ENCODE measurements around the gene STRA6. TPM values are rescaled to one million over a fixed set of nuclear protein-coding genes. Genes with fewer than 3 reads are reported as not detected.

STRA6 gene
- total RNA-seq, 2 donors from 2014 or later, result not detected

- Mint-ChIP-seq H3K4me1 (no peaks in the 10 kb centered on the region), H3K9me3 (no peaks in the 10 kb centered on the region), H3K36me3 (ENCODE audit: low read depth) (no peaks in the 10 kb centered on the region), H3K27me3 (peaks cover 34% of the 10 kb centered on the region), H3K27ac (no peak overlapping the region), H3K4me3 (no peak overlapping the region)
- no peak for ATAC-seq (replicated peaks)
These were observed 14.4 kb upstream of the STRA6 start for GRCh38 chr15:74216949-74217348.

GRCh38 chr15:74215958-74216357, 13.4 kb upstream of the STRA6 start:
- no peak overlapping the region for H3K4me3 Mint-ChIP-seq
- no peaks in the 10 kb centered on the region for H3K9me3 Mint-ChIP-seq

GRCh38 chr15:74214324-74215021, 11.9 kb upstream of the STRA6 start:
- Mint-ChIP-seq H3K27me3 (peaks cover 21% of the 10 kb centered on the region), H3K9me3 (no peaks in the 10 kb centered on the region), H3K4me1 (no peaks in the 10 kb centered on the region), H3K27ac (no peak overlapping the region), H3K36me3 (ENCODE audit: low read depth) (no peaks in the 10 kb centered on the region), H3K4me3 (no peak overlapping the region)
- no peak for ATAC-seq (replicated peaks)

More at GRCh38 chr15:74215958-74216357, 13.4 kb upstream of the STRA6 start:
- no peaks in the 10 kb centered on the region for H3K36me3 Mint-ChIP-seq (ENCODE audit: low read depth)
- no peaks in the 10 kb centered on the region for H3K4me1 Mint-ChIP-seq
- peaks cover 31% of the 10 kb centered on the region for H3K27me3 Mint-ChIP-seq
- ATAC-seq (replicated peaks), result no peak
- H3K27ac Mint-ChIP-seq, result no peak overlapping the region

- Mint-ChIP-seq H3K27me3 (peaks cover 20% of the 10 kb centered on the region), H3K4me3 (no peak overlapping the region), H3K4me1 (no peaks in the 10 kb centered on the region), H3K36me3 (ENCODE audit: low read depth) (no peaks in the 10 kb centered on the region), H3K27ac (no peak overlapping the region), H3K9me3 (no peaks in the 10 kb centered on the region)
- no peak for ATAC-seq (replicated peaks)
These were observed 11.3 kb upstream of the STRA6 start for GRCh38 chr15:74213858-74214284.

- ATAC-seq (replicated peaks), result no peak
- Mint-ChIP-seq H3K27me3 (peaks cover 25% of the 10 kb centered on the region), H3K9me3 (no peaks in the 10 kb centered on the region)
These were observed 9.9 kb upstream of the STRA6 start for GRCh38 chr15:74212494-74212893.

GRCh38 chr15:74211656-74212055, 9.1 kb upstream of the STRA6 start:
- no peaks in the 10 kb centered on the region for H3K36me3 Mint-ChIP-seq (ENCODE audit: low read depth)
- H3K27me3 Mint-ChIP-seq, result peaks cover 24% of the 10 kb centered on the region
- no peak for ATAC-seq (replicated peaks)
- no peaks in the 10 kb centered on the region for H3K4me1 Mint-ChIP-seq
- no peaks in the 10 kb centered on the region for H3K9me3 Mint-ChIP-seq
- H3K27ac Mint-ChIP-seq, result no peak overlapping the region
- no peak overlapping the region for H3K4me3 Mint-ChIP-seq

More at GRCh38 chr15:74212494-74212893, 9.9 kb upstream of the STRA6 start:
- Mint-ChIP-seq H3K27ac (no peak overlapping the region), H3K36me3 (ENCODE audit: low read depth) (no peaks in the 10 kb centered on the region), H3K4me3 (no peak overlapping the region), H3K4me1 (no peaks in the 10 kb centered on the region)

- Mint-ChIP-seq H3K4me1 (no peaks in the 10 kb centered on the region), H3K27me3 (peaks cover 24% of the 10 kb centered on the region), H3K4me3 (no peak overlapping the region), H3K9me3 (no peaks in the 10 kb centered on the region), H3K36me3 (ENCODE audit: low read depth) (no peaks in the 10 kb centered on the region), H3K27ac (no peak overlapping the region)
- ATAC-seq (replicated peaks), result no peak
These were observed 8.1 kb upstream of the STRA6 start for GRCh38 chr15:74210729-74211128.

GRCh38 chr15:74209997-74210671, 7.5 kb upstream of the STRA6 start:
- no peak overlapping the region for H3K27ac Mint-ChIP-seq
- no peak for ATAC-seq (replicated peaks)
- no peaks in the 10 kb centered on the region for H3K4me1 Mint-ChIP-seq
- peaks cover 23% of the 10 kb centered on the region for H3K27me3 Mint-ChIP-seq
- H3K9me3 Mint-ChIP-seq, result no peaks in the 10 kb centered on the region
- no peak overlapping the region for H3K4me3 Mint-ChIP-seq
- H3K36me3 Mint-ChIP-seq (ENCODE audit: low read depth), result no peaks in the 10 kb centered on the region

- H3K4me3 Mint-ChIP-seq, result no peak overlapping the region
- no peak for ATAC-seq (replicated peaks)
- no peaks in the 10 kb centered on the region for H3K9me3 Mint-ChIP-seq
- peaks cover 21% of the 10 kb centered on the region for H3K27me3 Mint-ChIP-seq
- H3K4me1 Mint-ChIP-seq, result no peaks in the 10 kb centered on the region
- no peak overlapping the region for H3K27ac Mint-ChIP-seq
- no peaks in the 10 kb centered on the region for H3K36me3 Mint-ChIP-seq (ENCODE audit: low read depth)
These were observed 7.0 kb upstream of the STRA6 start for GRCh38 chr15:74209560-74209958.

GRCh38 chr15:74208901-74209559, 6.4 kb upstream of the STRA6 start:
- ATAC-seq (replicated peaks), result no peak
- Mint-ChIP-seq H3K4me1 (no peaks in the 10 kb centered on the region), H3K27ac (no peak overlapping the region)

GRCh38 chr15:74208496-74208895, 5.9 kb upstream of the STRA6 start:
- Mint-ChIP-seq H3K36me3 (ENCODE audit: low read depth) (no peaks in the 10 kb centered on the region), H3K4me3 (no peak overlapping the region), H3K9me3 (no peaks in the 10 kb centered on the region), H3K4me1 (no peaks in the 10 kb centered on the region), H3K27me3 (peaks cover 18% of the 10 kb centered on the region), H3K27ac (no peak overlapping the region)
- no peak for ATAC-seq (replicated peaks)

More at GRCh38 chr15:74208901-74209559, 6.4 kb upstream of the STRA6 start:
- Mint-ChIP-seq H3K9me3 (no peaks in the 10 kb centered on the region), H3K4me3 (no peak overlapping the region), H3K27me3 (peaks cover 21% of the 10 kb centered on the region), H3K36me3 (ENCODE audit: low read depth) (no peaks in the 10 kb centered on the region)

GRCh38 chr15:74207652-74208440, 5.3 kb upstream of the STRA6 start:
- Mint-ChIP-seq H3K9me3 (no peaks in the 10 kb centered on the region), H3K36me3 (ENCODE audit: low read depth) (no peaks in the 10 kb centered on the region), H3K27ac (no peak overlapping the region), H3K27me3 (peaks cover 18% of the 10 kb centered on the region), H3K4me3 (no peak overlapping the region), H3K4me1 (no peaks in the 10 kb centered on the region)
- no peak for ATAC-seq (replicated peaks)

GRCh38 chr15:74206801-74207281, 4.3 kb upstream of the STRA6 start:
- no peak overlapping the region for H3K27ac Mint-ChIP-seq
- H3K9me3 Mint-ChIP-seq, result no peaks in the 10 kb centered on the region
- H3K4me3 Mint-ChIP-seq, result no peak overlapping the region
- ATAC-seq (replicated peaks), result no peak
- no peaks in the 10 kb centered on the region for H3K36me3 Mint-ChIP-seq (ENCODE audit: low read depth)
- H3K4me1 Mint-ChIP-seq, result no peaks in the 10 kb centered on the region
- peaks cover 19% of the 10 kb centered on the region for H3K27me3 Mint-ChIP-seq

GRCh38 chr15:74205582-74205947, 3.0 kb upstream of the STRA6 start:
- no peak overlapping the region for H3K4me3 Mint-ChIP-seq
- H3K27me3 Mint-ChIP-seq, result peaks cover 22% of the 10 kb centered on the region
- H3K9me3 Mint-ChIP-seq, result no peaks in the 10 kb centered on the region
- no peaks in the 10 kb centered on the region for H3K36me3 Mint-ChIP-seq (ENCODE audit: low read depth)
- no peak overlapping the region for H3K27ac Mint-ChIP-seq
- no peak for ATAC-seq (replicated peaks)
- H3K4me1 Mint-ChIP-seq, result no peaks in the 10 kb centered on the region
